Liver (tissue), 3 donors: Measurements from ENCODE around the gene ZBTB25.

Experiments used
- CTCF ChIP-seq: fragments of 150-350 bp; IDR thresholded peaks from 2 replicates; pipeline ENCODE4 v1.5.1; 2017; ENCODE audit warnings: improper control_type of control experiment, low read depth, low read length; ENCODE audit not compliant: missing input control
- EGR1 ChIP-seq, 2 donors: IDR thresholded peaks; 2 replicates each; pipeline ENCODE4 v1.6.1; 2016 to 2018; ENCODE audit warnings: antibody characterized with exemption in 2 of 2, low read depth in 2 of 2
- GABPA ChIP-seq, 2 donors: IDR thresholded peaks in 1 of 2; conservative IDR thresholded peaks in 1 of 2; 2 replicates each; pipeline ENCODE4 v1.6.1; 2016; ENCODE audit warnings: antibody characterized with exemption in 2 of 2, mild to moderate bottlenecking in 1 of 2, moderate library complexity in 1 of 2
- HNF4G ChIP-seq: IDR thresholded peaks from 2 replicates; pipeline ENCODE4 v1.6.1; 2016; ENCODE audit warnings: antibody characterized with exemption
- MAX ChIP-seq: IDR thresholded peaks from 2 replicates; pipeline ENCODE4 v1.6.1; 2016; ENCODE audit warnings: antibody characterized with exemption
- RAD21 ChIP-seq, 2 donors: IDR thresholded peaks; 2 replicates each; pipeline ENCODE4 v1.6.1; 2016; ENCODE audit warnings: antibody characterized with exemption in 2 of 2, mild to moderate bottlenecking in 2 of 2
- REST ChIP-seq: IDR thresholded peaks from 2 replicates; pipeline ENCODE4 v1.6.1; 2016; ENCODE audit warnings: antibody characterized with exemption, mild to moderate bottlenecking
- RXRA ChIP-seq, 2 donors: IDR thresholded peaks; 2 replicates each; pipeline ENCODE4 v1.6.1; 2017 to 2018; ENCODE audit warnings: antibody characterized with exemption in 2 of 2, mild to moderate bottlenecking in 1 of 2
- SP1 ChIP-seq: IDR thresholded peaks from 2 replicates; pipeline ENCODE4 v1.6.1; 2018; ENCODE audit warnings: antibody characterized with exemption, mild to moderate bottlenecking
- TAF1 ChIP-seq: conservative IDR thresholded peaks from 2 replicates; pipeline ENCODE4 v1.6.1; 2016; ENCODE audit warnings: antibody characterized with exemption, mild to moderate bottlenecking
- YY1 ChIP-seq: IDR thresholded peaks from 2 replicates; pipeline ENCODE4 v1.6.1; 2016; ENCODE audit warnings: antibody characterized with exemption, mild to moderate bottlenecking
- ZBTB33 ChIP-seq: IDR thresholded peaks from 2 replicates; pipeline ENCODE4 v1.6.1; 2016; ENCODE audit warnings: antibody characterized with exemption
- donor health status: healthy.
- donor health status: healthy.

- TF ChIP-seq REST: no peak
- no peak for TF ChIP-seq CTCF
- no peak for TF ChIP-seq HNF4G
- peak in 1 of 2 donors; percentile 13 for TF ChIP-seq RAD21 (IDR thresholded peaks at IDR 0.05)
- no peak for TF ChIP-seq SP1
- TF ChIP-seq ZBTB33: no peak
- no peak for TF ChIP-seq TAF1
- TF ChIP-seq GABPA (IDR thresholded peaks at IDR 0.05 in 1 of 2, conservative IDR thresholded peaks at IDR 0.05 in 1 of 2): no peak
- no peak for TF ChIP-seq MAX
- TF ChIP-seq EGR1 (IDR thresholded peaks at IDR 0.05; ENCODE audit: low read depth in 2 of 2): no peak
- no peak for TF ChIP-seq YY1
- TF ChIP-seq RXRA (IDR thresholded peaks at IDR 0.05): no peak
Observed at GRCh38 chr14:64502887-64503433, 678 bp downstream of the ZBTB25 start.
